Hypothalamus (tissue), 51 donors: ENCODE data around the gene MARCHF11.

Source experiments
- DNase-seq, 51 donors: peaks; one replicate each; lab custom pipeline; 2025; lab: John Stamatoyannopoulos, UW

Gene MARCHF11

GRCh38 chr5:16179511-16179935 lies at the start of gene MARCHF11:
Gene MARCHF11, minus strand, starts transcription at chr5:16179791. Its CDS starts 216 bp downstream, at chr5:16179575.
- peak in 7 of 51 donors; percentile 8 to 25 (median 22) for DNase-seq

- DNase-seq, result no peak
These were observed 46.3 kb upstream of the MARCHF11 start for GRCh38 chr5:16225927-16226326.

- DNase-seq, result no peak
These were observed 12.7 kb upstream of the MARCHF11 start for GRCh38 chr5:16192311-16192710.

GRCh38 chr5:16180789-16181082 lies 1.1 kb upstream of the MARCHF11 start:
- no peak for DNase-seq

- DNase-seq, result peak in 2 of 51 donors; percentile 18 to 39
These were observed 571 bp upstream of the MARCHF11 start for GRCh38 chr5:16179936-16180788.

GRCh38 chr5:16178745-16179372 lies 732 bp downstream of the MARCHF11 start:
- DNase-seq, result peak in 43 of 51 donors; percentile 4 to 70 (median 36)

GRCh38 chr5:16169550-16169949 lies 10.0 kb downstream of the MARCHF11 start:
- DNase-seq, result no peak

GRCh38 chr5:16160706-16161105 lies 18.9 kb downstream of the MARCHF11 start:
- DNase-seq, result peak in 12 of 51 donors; percentile 1 to 34 (median 12)

- DNase-seq, result no peak
These were observed 20.0 kb downstream of the MARCHF11 start for GRCh38 chr5:16159636-16160035.

GRCh38 chr5:16156152-16156551 lies 23.4 kb downstream of the MARCHF11 start:
- no peak for DNase-seq

- no peak for DNase-seq
These were observed 26.7 kb downstream of the MARCHF11 start for GRCh38 chr5:16152601-16153568.

- DNase-seq, result no peak
These were observed 30.0 kb downstream of the MARCHF11 start for GRCh38 chr5:16149621-16150020.

GRCh38 chr5:16147179-16147900 lies 32.3 kb downstream of the MARCHF11 start:
- DNase-seq, result no peak

GRCh38 chr5:16144416-16144815 lies 35.2 kb downstream of the MARCHF11 start:
- DNase-seq, result no peak

- DNase-seq, result no peak
These were observed 36.1 kb downstream of the MARCHF11 start for GRCh38 chr5:16143361-16144049.

- no peak for DNase-seq
These were observed 38.6 kb downstream of the MARCHF11 start for GRCh38 chr5:16140944-16141343.

GRCh38 chr5:16140417-16140816 lies 39.2 kb downstream of the MARCHF11 start:
- no peak for DNase-seq

GRCh38 chr5:16137177-16137576 lies 42.4 kb downstream of the MARCHF11 start:
- no peak for DNase-seq

GRCh38 chr5:16135506-16135905 lies 44.1 kb downstream of the MARCHF11 start:
- DNase-seq, result no peak

- no peak for DNase-seq
These were observed 44.6 kb downstream of the MARCHF11 start for GRCh38 chr5:16135003-16135402.
